GM21737 (cell line): ENCODE results near the gene ETS1.

Source experiments
- ATAC-seq: cut with Tn5 transposase; IDR thresholded peaks from one replicate; pipeline ENCODE4 v1.9.1; 2021; ENCODE audit warnings: mild to moderate bottlenecking, moderate library complexity; ENCODE audit not compliant: unreplicated experiment

Gene ETS1

DNA sequence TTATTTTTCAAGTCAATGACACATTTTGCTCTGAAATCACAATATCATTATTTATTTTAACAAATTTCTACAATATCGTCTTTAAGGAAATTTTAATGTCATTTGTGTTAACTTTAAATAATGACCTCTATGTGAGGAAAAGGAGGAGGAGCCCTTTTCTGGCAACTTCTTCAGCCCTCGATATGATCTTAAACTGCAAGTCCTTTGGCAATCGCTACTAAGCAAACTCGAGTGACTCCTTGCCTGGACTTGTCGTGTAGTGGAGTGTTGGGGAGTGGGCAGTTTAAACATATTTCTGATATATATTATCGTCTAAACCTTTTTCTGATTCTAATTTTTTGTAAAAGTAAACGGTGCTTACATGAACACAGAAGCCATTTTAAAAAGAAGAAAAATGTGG, 16.7 kb downstream of the ETS1 start:
- no peak for ATAC-seq

DNA sequence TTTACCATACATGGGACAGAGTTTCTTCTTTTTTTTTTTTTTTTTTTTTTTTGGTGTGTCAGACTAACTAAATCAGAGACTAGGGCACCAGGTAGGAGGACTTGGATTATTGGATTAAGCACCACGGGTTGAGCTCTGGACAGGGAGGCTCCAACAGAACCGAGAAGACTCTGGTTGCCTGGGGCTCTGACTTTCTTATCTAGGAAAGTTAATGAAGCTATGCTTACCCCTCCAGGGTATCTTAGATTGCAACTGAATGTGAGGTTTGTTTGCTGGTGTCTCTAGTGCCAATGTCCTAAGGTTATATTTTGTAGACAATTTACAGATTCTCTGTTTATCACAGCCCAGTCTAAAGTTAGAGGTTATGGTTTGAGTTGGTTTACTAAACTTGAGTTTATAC, 18.1 kb downstream of the ETS1 start:
- no peak for ATAC-seq

DNA sequence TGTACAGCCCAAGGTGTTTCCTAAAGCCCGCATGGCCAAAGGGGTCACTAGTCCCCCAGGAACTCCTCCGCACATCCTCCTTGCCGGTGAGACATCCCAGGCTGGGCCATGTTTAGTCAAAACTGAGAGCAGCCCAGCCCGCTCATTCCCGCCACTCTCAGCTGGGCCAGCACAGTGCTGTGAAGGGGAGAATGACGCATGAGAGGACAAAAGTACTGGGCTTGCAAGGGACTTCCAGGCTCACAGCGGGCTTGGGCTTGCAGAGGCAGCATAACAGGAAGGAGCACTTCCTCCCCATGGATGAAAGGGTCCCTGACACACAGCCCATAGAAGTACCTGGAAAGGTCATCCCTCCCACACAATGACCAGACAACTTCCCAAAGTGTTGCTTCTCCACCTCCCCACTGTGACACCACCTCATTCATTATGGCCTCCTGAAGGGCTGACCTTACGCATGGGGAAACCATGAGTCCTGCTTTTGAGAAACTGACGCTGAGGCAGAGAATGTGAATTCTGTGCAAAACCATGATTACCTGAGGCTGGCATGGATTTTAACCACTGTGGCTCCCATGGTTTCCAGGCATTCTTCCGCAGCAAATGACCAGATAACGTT, 19.1 kb downstream of the ETS1 start:
- ATAC-seq: no peak

DNA sequence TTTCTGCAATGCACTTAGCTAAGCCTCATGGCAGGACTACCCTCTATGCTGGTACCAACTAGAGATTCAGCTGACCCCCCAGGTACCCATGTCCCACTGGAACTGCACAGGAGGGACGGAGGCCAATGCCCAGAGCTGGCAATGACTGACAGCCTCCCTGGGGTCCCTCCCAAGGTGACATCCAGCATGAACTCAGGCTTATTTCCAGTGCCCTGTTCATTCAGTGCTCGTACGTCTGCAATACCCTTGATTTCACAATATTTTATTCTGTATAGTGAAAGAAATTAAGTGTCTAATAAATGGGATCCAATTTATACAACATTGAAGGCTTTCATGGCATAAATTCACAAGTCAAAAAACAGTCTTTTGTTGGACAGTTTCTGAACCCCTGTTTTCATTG, 20.2 kb downstream of the ETS1 start:
- ATAC-seq: no peak

DNA sequence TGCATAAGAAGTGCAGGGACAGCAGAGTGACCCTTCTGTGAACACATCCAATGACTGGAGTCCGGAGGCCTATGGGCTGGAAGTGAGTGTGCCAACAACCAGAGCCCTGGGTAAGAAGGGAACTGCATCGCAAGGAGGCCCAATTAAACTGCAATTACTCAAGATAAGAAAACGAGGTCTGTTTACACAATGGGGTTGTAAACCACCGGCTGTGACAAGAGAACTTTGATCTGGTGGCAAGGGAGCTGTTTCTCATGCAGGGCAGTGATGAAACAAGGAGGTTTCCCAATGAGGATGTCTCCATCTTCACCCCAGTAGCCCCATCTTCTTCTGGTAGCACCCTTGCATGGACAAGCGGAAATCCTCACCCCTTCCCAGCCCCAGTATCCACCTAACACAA, 21.5 kb downstream of the ETS1 start:
- no peak for ATAC-seq

DNA sequence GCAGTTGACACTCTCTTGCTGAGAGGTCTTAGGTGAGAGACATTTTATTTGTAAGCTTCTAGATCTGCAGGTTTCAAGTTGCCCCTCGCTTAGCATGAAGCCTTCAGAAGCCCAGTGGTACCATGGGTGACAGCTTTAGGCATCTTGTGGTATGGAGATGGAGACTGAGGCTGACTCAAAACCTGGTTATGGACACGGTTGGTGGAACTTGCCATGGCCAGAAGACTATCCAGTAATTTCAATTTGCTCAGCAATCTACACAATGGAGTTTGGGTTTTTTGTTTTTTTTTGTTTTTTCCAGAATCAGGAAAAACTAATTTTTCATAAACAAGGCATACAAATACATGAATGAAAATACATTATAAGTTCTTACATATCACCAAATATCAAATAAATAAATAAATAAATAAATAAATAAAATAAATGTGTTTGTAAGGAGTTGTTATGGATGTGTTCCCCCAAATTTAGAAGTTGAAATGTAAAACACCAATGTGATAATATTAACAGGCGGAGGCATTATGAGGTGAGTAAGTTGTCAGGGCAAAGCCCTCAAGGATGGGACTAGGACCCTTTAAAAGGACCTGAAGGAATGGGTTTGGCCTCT, 22.6 kb downstream of the ETS1 start:
- no peak for ATAC-seq

DNA sequence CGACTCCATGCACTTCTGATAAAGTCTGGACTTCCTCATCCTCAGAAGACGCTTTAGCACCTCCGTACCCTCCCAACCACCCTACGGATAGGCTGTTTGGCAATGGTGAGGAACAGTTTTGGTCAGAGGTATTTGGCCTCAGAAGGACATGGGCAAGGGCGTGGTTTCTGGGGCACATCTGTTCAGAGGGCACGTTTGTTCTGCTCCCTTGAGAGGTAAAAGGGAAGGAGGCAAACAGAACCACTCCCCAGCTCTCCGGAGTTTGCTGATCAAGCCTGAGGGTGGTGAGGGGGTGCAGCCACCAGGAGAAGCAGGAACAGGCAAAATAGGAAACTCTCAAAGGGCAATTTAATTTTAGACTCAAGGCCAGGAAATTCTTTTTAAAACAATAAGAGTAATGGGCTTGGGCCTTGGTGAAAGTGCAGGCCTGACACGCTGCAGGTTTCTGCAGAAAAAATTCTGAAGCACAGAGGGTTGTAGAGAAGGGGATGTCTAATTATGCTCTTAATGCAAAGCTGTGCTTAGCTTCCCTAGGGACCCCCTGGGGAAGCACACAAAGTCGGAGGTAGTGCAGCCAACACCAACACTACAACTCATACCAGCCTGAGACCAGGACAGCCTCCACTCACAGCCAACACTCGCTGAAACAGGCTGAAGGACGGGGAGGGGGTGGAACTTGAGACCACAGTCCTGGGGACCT, 23.3 kb downstream of the ETS1 start:
- ATAC-seq: no peak

DNA sequence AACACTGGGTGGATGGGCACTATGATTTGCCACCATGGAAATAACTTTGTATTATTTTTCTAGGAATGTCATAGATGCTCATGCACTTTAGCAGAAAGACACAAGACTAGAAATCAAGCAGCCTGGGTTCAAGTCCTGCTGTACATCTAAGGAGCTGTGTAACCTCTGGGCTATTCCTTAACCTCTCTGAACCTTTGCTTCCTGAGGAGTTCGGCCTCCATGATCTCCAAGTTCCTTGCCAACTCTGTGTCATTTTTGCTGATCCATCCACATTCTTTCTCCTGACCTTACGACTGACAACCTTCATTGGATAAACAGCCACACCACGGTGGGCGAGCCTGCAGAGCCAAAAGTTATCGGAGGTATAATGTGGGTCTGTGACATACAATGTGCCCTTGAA, 24.1 kb downstream of the ETS1 start:
- no peak for ATAC-seq

DNA sequence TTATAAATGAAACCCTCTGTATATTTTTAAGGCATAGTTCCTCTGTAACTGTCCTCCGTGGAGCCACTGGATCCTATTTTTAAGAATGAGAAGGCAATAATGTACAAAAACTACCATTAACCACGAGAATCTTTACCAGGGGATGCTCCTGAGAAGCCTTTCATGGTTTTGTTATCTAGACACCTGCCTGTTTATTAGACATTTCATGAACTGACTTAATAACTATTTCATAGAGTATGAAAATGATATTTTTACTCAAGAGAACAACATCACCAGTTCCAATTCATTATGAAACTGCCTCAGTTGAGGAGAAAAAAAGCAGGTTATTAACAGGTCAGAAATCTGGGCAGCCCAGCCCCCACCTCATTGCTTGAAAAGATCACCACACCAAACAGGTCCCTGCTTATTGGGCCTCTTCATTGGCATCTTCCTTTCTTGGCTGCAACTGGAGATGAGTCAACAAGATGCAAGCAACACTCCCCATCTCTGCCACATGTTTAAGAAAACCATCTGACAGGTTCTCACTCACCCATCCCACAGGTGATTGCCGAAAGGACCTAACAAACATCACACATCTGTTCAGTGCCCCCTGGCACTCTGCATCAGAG, 27.8 kb downstream of the ETS1 start:
- no peak for ATAC-seq

DNA sequence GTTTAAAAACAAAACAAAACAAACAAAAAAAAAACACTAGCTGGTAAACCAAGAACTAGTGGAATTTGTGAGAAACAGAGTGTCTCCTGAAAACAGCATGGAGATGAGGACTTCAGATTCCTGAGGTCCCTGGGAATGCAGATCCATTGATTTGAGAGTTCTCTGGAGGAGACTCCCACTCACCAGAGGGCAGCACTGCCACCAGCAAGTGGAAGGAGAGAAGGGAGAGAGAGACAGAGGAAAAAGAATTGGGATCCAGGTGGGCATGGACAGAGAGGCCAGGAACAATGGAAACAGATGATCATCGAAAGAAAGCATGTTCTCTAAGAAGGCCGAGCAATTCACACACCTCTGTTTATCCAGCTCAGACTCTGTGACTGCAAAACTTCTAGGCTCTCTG, 31.8 kb downstream of the ETS1 start:
- ATAC-seq: no peak

DNA sequence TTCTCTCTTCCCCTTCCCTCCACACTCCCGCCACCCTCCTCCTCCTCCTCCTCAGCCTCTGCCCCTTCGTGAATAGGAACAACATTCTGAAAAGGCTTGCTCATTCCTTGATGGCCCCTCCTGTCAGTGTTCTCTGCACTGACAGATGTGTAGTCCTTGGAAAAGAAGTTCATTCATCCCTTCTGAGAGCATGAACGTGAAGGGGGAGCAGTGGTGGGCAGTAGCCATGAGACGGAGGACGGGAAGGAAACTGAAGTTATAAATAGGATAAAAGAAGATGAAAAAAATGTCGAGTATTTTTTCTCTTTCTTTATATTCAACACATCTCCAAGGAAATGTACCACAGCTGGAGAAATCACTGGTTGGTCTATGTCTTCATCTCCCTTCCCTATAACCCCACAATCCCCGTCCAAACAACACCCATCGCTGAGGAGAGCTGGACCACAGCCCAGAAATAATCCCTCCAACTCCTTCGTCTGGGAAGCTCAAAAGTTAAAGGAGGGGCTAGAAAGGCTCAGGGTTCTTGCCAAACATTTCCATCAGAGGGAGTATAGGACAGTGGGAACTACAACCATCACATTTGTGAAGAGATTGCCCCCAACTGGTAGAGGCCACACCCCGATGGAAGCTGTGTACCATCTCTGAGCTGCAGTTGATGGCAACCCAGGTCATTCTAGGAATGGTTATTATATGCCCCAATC, 33.5 kb downstream of the ETS1 start:
- no peak for ATAC-seq

DNA sequence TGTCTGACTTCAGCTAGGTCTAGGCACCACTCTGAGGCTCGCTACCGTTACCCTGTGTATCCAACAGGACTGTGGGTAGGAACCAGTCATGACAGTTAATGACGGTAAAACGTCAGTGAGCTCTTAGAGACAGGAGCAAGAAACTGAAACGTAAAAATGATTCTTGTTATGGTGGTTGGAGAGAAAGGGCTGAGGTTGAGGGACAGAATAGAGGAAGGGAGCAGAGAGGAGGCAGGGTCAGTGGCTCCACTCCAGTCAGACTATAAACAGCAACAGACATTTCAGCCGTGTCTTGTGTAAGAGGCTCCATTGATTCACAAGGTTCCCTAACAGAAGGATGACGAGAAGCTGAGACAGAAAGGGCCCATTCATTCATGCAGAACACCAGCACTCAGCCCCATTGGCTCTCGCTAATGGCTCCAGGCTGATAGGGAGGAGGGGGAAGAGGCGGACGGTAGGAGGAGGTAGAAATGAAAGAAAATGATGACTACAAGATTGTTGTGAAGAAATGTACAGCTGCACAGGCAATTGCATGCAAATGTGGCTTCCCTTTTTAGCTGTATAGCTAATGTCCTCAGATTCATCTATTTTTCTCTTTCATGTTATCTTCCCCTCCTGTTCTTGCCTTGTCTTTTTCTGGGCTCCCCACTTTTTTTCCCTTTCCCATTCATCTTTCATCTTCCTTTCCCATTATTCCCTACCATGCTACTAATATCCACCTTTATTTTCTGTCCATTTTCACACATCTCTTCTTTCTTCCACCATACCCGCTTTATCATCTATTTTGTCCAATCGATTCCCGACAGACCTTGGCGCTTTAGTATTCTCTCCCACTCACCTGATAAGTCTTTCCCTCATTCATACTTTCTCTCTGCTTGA, 34.3 kb downstream of the ETS1 start:
- peak; percentile 56 for ATAC-seq

DNA sequence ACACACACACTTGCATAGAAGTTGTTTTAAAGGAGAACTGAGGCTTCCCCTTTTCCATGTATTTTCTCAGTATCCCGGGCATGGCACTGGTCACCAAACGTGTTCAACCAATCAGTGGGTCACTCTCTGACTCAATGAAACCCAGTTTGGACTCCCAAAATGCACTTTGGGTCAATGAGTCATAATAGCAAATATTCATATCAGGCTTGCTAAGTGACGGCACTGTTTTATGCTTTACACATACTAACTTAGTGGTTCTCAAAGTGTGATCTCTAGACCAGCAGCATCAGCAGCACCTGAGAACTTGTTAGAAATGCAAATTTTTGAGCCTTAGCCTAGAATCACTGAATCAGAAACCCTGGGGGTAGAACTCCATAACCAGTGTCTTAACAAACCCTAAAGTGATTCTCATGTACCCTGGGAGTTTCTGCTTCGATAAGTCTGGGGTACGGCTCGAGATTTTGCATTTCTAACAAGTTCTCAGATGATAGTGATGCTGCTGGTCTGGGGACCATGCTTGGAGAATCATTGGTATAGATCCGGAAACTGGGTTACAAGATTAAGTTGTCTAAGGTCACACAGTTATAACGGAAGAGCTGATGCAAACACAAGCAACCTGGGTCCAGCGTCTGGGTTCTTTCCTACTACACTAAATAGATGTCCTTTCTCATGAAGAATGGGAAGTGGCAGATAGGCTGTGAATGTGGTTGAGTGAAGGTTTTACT, 35.6 kb downstream of the ETS1 start:
- peak; percentile 58 for ATAC-seq

DNA sequence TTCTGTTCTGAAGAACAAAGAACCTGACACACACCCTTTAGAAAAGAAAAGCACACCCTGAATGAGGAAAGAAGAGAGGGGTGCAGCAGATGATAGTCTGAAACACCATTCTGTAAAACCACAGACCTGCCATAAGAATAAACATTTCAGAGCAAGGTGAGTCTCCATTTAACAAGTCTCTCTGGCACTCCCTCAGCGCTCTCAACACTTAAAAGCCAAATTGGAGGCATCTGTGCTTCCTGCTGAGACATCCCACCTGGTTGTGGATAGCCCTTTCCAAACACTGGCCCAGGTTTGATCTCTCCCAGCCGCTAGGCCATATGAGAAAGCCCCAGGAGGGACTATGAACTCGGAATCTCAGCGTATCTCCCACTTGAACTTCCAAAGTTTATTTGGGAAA, 36.3 kb downstream of the ETS1 start:
- ATAC-seq: no peak

DNA sequence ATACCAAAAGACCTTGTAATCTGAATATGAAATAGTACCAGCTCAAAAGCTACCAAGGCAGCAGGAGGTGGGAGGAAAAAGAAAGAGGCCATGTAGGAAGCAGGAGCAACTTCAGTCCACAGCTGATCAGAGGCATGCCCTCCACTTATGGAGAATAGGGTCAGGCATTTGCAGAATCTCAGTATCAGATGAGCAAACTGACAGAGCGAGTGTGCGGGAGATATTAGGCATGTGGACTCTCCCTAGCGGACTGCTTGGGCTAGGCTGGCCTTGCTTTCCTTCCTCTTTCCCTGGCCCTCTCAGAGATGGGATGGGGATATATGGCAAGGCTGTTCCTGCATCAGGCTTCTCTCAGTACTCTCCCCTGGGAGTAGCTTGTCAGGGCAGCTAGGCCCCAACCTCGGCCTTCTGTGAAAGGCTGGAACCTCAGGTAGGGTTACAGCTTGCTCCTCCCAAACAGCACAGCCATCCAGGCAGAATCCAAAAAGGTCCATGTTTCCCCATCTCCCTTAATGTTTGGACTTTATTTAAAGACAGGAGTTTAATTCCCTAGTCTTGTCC, 37.0 kb downstream of the ETS1 start:
- no peak for ATAC-seq

DNA sequence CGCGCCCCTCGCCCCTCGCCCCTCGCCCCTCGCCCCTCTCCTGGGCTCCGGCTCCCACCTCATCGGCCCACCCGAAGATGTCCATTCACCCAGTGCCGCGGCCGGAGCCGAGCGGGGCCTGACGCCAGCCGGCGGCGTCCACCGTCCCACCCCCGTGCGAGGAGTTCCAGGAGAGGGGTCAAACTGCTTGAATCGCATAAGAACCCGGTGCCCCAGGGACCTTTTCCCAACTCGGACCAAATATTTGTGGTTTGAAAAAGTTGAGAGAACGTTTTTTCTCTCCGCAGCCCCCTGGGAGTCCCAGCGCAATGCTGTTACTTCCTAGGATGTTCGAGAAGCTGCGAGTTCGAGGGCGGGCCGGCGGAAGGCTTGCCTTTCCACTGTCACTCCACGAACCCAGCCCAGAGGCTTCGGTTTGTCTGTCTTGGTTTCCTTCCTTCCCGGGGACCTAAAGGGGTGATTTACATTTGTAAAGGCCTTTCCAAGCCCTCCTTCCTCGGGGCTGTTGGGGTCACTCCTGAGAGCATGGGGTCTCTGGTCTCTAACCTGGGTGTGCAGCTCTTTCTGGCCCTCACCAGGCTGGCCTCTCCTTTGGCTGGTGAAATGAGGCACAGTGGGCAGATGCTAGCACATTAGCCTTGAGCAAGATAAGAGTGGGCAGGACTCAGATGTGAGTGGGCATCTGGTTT, 38.0 kb downstream of the ETS1 start:
- ATAC-seq: no peak

DNA sequence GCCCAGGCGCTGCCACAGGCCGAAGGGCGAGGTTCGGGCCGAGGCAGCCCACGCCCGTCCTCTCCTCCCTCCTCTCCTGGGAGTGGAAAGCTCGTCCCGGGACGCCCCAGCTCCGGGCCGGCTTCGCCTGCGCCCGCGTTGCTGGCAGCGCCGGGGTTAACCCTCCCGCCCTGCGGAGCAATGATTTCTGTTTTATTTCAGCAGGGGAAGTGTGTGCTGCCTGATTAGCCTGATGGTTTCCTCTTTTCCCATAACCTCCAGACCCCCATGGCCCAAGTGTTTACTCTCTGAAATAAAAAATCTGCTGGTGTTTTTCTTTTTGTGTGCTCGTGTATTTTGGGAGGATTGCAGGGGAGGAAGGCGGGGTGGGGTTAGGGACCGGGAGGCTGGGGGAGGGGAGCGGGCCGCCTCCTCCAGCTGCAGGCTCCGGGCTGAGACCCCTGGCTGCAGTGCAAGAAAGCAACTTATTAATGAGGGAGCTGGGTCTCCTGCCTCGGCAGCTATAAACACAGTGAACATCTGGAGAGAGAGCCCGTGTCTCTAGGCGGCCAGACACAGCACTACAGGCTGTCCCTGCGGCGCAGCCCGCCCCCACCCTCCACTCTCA, 38.6 kb downstream of the ETS1 start:
- no peak for ATAC-seq

DNA sequence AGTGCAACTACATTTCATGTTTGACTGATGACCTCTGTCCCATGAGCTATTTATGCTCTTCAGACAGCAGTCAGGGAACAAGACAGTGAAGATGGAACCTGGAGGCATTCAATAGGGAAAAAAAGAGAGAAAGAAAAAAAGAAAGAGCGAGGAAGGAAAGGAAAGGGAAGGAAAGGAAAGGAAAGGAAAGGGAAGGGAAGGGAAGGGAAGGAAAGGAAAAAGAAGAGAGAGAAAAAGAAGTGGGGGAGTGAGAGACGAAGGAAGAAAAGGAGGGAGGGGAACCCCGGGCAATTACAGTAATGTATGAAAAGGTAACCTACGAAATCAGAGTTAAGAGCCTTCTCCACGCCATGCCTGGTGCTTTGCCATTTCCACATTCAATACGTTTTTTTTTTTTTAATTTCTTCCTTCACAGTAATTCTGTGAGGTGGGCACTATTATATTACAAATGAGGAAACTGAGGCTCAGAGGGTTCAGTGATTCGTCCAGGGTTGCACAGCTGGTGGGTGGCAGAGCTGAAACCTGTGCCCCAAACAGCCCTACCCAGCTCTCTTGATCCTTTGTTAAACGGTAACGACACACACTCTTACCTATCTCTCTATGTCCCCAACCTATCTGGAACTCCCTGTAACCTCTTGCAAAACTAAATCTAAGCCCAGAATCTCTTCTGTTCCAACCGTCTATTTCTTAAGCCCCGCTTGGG, 39.3 kb downstream of the ETS1 start:
- no peak for ATAC-seq
